GM23338 (cell line): ENCODE results near the gene RAVER1. TPM values are rescaled to one million over a fixed set of nuclear protein-coding genes. Genes with fewer than 3 reads are reported as not detected.

ENCODE experiments used
- polyA plus RNA-seq: library from polyadenylated mRNA; unstranded; fragments of >200 nt; fragmentation: Nextera tagmentation; extraction: Ambion mirVana; gene quantifications from 2 replicates; pipeline ENCODE4 v1.2.1, GENCODE V29; 2016
- small RNA-seq: library from RNA; depleted of rRNA; stranded (forward); fragments of <200 nt; gene quantifications from one replicate; pipeline ENCODE3, GENCODE V24; 2014; ENCODE audit warnings: low replicate concordance
- total RNA-seq: library from RNA; depleted of rRNA; stranded (reverse); fragments of >200 nt; shearing (Covaris generic); gene quantifications from 2 replicates; pipeline ENCODE4 v1.2.3, GENCODE V29; 2014; rRNA removed

The RAVER1 gene
- total and polyA plus RNA-seq, 2 experiments from 2014 or later = 25.5 to 88.3 TPM

Small RNAs within 50 kb of the gene (small RNA-seq; reads per million reads assigned to genes)
- gene AC011511.1 = not detected
- not detected for gene AC011511.4

Other genes starting within 250 kb of the RAVER1 start
- 21.9 and 31.7 TPM in 2 replicates for gene SHFL, start 247.2 kb downstream of the RAVER1 start, total RNA-seq
- gene SHFL, start 247.2 kb downstream of the RAVER1 start, polyA plus RNA-seq = 32.1 and 33.6 TPM in 2 replicates
- gene ANGPTL6, start 230.9 kb downstream of the RAVER1 start, total RNA-seq = not detected in 2 replicates
- 0.17 TPM in 1 of 2 replicates, not detected in the other for gene ANGPTL6, start 230.9 kb downstream of the RAVER1 start, polyA plus RNA-seq
- gene PPAN, start 227.2 kb downstream of the RAVER1 start, total RNA-seq = 56.5 and 71.8 TPM in 2 replicates
- gene PPAN, start 227.2 kb downstream of the RAVER1 start, polyA plus RNA-seq = 76.9 and 81.9 TPM in 2 replicates
- 1.2 and 4.0 TPM in 2 replicates for gene P2RY11, start 221.8 kb downstream of the RAVER1 start, total RNA-seq
- gene P2RY11, start 221.8 kb downstream of the RAVER1 start, polyA plus RNA-seq = 3.4 and 4.3 TPM in 2 replicates
- 299 and 328 TPM in 2 replicates for gene EIF3G, start 213.6 kb downstream of the RAVER1 start, total RNA-seq
- 238 and 244 TPM in 2 replicates for gene EIF3G, start 213.6 kb downstream of the RAVER1 start, polyA plus RNA-seq
- gene DNMT1, start 138.6 kb downstream of the RAVER1 start, total RNA-seq = 224 and 238 TPM in 2 replicates
- gene DNMT1, start 138.6 kb downstream of the RAVER1 start, polyA plus RNA-seq = 589 and 593 TPM in 2 replicates
- 13.2 and 13.9 TPM in 2 replicates for gene S1PR2, start 102.2 kb downstream of the RAVER1 start, total RNA-seq
- gene S1PR2, start 102.2 kb downstream of the RAVER1 start, polyA plus RNA-seq = 8.9 and 9.2 TPM in 2 replicates
- 152 and 171 TPM in 2 replicates for gene MRPL4, start 81.3 kb downstream of the RAVER1 start, total RNA-seq
- gene MRPL4, start 81.3 kb downstream of the RAVER1 start, polyA plus RNA-seq = 92.0 and 102 TPM in 2 replicates
- 3.5 and 3.6 TPM in 2 replicates for gene ICAM1, start 62.4 kb downstream of the RAVER1 start, total RNA-seq
- gene ICAM1, start 62.4 kb downstream of the RAVER1 start, polyA plus RNA-seq = 1.0 and 1.6 TPM in 2 replicates
- gene ICAM4, start 46.6 kb downstream of the RAVER1 start, total RNA-seq = 1.0 and 3.8 TPM in 2 replicates
- 0.81 and 0.96 TPM in 2 replicates for gene ICAM4, start 46.6 kb downstream of the RAVER1 start, polyA plus RNA-seq
- gene ICAM5, start 43.6 kb downstream of the RAVER1 start, total RNA-seq = 2.7 and 4.6 TPM in 2 replicates
- gene ICAM5, start 43.6 kb downstream of the RAVER1 start, polyA plus RNA-seq = 0.47 and 0.78 TPM in 2 replicates
- 1.5 and 4.7 TPM in 2 replicates for gene ZGLP1, start 23.7 kb downstream of the RAVER1 start, total RNA-seq
- gene ZGLP1, start 23.7 kb downstream of the RAVER1 start, polyA plus RNA-seq = 5.3 and 5.9 TPM in 2 replicates
- 27.3 and 28.7 TPM in 2 replicates for gene FDX2, start 17.5 kb downstream of the RAVER1 start, total RNA-seq
- gene FDX2, start 17.5 kb downstream of the RAVER1 start, polyA plus RNA-seq = 29.7 and 35.0 TPM in 2 replicates
- 9.6 TPM in 2 replicates for gene ICAM3, start 6.1 kb upstream of the RAVER1 start, total RNA-seq
- gene ICAM3, start 6.1 kb upstream of the RAVER1 start, polyA plus RNA-seq = 14.7 and 19.2 TPM in 2 replicates
- gene TYK2, start 47.0 kb upstream of the RAVER1 start, total RNA-seq = 22.2 and 29.1 TPM in 2 replicates
- gene TYK2, start 47.0 kb upstream of the RAVER1 start, polyA plus RNA-seq = 30.7 and 35.9 TPM in 2 replicates
- gene CDC37, start 70.0 kb upstream of the RAVER1 start, total RNA-seq = 163 and 183 TPM in 2 replicates
- gene CDC37, start 70.0 kb upstream of the RAVER1 start, polyA plus RNA-seq = 270 and 280 TPM in 2 replicates
- gene PDE4A, start 87.0 kb upstream of the RAVER1 start, total RNA-seq = 5.2 and 5.4 TPM in 2 replicates
- gene PDE4A, start 87.0 kb upstream of the RAVER1 start, polyA plus RNA-seq = 5.2 and 5.4 TPM in 2 replicates
- 71.5 and 77.5 TPM in 2 replicates for gene KEAP1, start 169.8 kb upstream of the RAVER1 start, total RNA-seq
- gene KEAP1, start 169.8 kb upstream of the RAVER1 start, polyA plus RNA-seq = 46.5 and 57.8 TPM in 2 replicates
- gene S1PR5, start 183.9 kb upstream of the RAVER1 start, total RNA-seq = 3.1 and 8.0 TPM in 2 replicates
- 4.6 and 4.8 TPM in 2 replicates for gene S1PR5, start 183.9 kb upstream of the RAVER1 start, polyA plus RNA-seq
- gene ATG4D, start 210.4 kb upstream of the RAVER1 start, total RNA-seq = 53.2 and 55.5 TPM in 2 replicates
- 15.1 and 19.1 TPM in 2 replicates for gene ATG4D, start 210.4 kb upstream of the RAVER1 start, polyA plus RNA-seq
- gene KRI1, start 232.5 kb upstream of the RAVER1 start, total RNA-seq = 23.8 and 25.0 TPM in 2 replicates
- gene KRI1, start 232.5 kb upstream of the RAVER1 start, polyA plus RNA-seq = 43.2 and 48.8 TPM in 2 replicates
- 1.4 and 3.2 TPM in 2 replicates for gene CDKN2D, start 235.4 kb upstream of the RAVER1 start, total RNA-seq
- 4.0 and 5.8 TPM in 2 replicates for gene CDKN2D, start 235.4 kb upstream of the RAVER1 start, polyA plus RNA-seq